Stimulated activated CD4-positive, alpha-beta T cell treated with anti-CD3 and anti-CD28 coated beads, Interleukin-1b, Interleukin-23, amount 100 ng/mL, for 4 hours (primary cell): ENCODE measurements around the gene COL12A1.

ENCODE experiments used
- DNase-seq, 2 donors: peaks; one replicate each; pipeline ENCODE4 v3.0.0-alpha.2; 2020; ENCODE audit warnings: low read depth in 2 of 2

The COL12A1 gene

GRCh38 chr6:75102301-75102700, 103.6 kb downstream of the COL12A1 start:
- DNase-seq = no peak

GRCh38 chr6:75101896-75102295, 104.0 kb downstream of the COL12A1 start:
- no peak for DNase-seq

- no peak for DNase-seq
Measured at GRCh38 chr6:75098709-75099108, 107.1 kb downstream of the COL12A1 start.

- DNase-seq = no peak
Measured at GRCh38 chr6:75096966-75097365, 108.9 kb downstream of the COL12A1 start.

GRCh38 chr6:75094614-75095200, 111.1 kb downstream of the COL12A1 start:
- DNase-seq = no peak

- no peak for DNase-seq
Measured at GRCh38 chr6:75091467-75092190, 114.2 kb downstream of the COL12A1 start.

- DNase-seq = no peak
Measured at GRCh38 chr6:75090576-75090975, 115.3 kb downstream of the COL12A1 start.

- DNase-seq = no peak
Measured at GRCh38 chr6:75089921-75090320, 115.9 kb downstream of the COL12A1 start.

GRCh38 chr6:75089151-75089897, 116.5 kb downstream of the COL12A1 start:
- no peak for DNase-seq

GRCh38 chr6:75085931-75086635, 119.8 kb downstream of the COL12A1 start:
- no peak for DNase-seq

GRCh38 chr6:75084872-75085381, 120.9 kb downstream of the COL12A1 start:
- DNase-seq = no peak

- no peak for DNase-seq
Measured at GRCh38 chr6:75084018-75084417, 121.8 kb downstream of the COL12A1 start.

GRCh38 chr6:75081921-75082320, 123.9 kb downstream of the COL12A1 start:
- no peak for DNase-seq

- no peak for DNase-seq
Measured at GRCh38 chr6:75081047-75081446, 124.8 kb downstream of the COL12A1 start.

GRCh38 chr6:75079589-75079988, 126.3 kb downstream of the COL12A1 start:
- no peak for DNase-seq

- no peak for DNase-seq
Measured at GRCh38 chr6:75077701-75078100, 128.2 kb downstream of the COL12A1 start.

- no peak for DNase-seq
Measured at GRCh38 chr6:75076009-75076408, 129.8 kb downstream of the COL12A1 start.

- no peak for DNase-seq
Measured at GRCh38 chr6:75070244-75070643, 135.6 kb downstream of the COL12A1 start.

- no peak for DNase-seq
Measured at GRCh38 chr6:75065523-75065922, 140.3 kb downstream of the COL12A1 start.

GRCh38 chr6:75052491-75052890, 153.4 kb downstream of the COL12A1 start:
- DNase-seq = no peak

GRCh38 chr6:75049308-75049707, 156.5 kb downstream of the COL12A1 start:
- no peak for DNase-seq

- DNase-seq = no peak
Measured at GRCh38 chr6:75044846-75045245, 161.0 kb downstream of the COL12A1 start.
